CD4-positive, alpha-beta T cell treated with Interleukin-12 subunit alpha and Interleukin-12 subunit beta, for 1 hour (primary cell): ENCODE measurements around the gene PIP.
"Not testable (repeated sequence)": the region's sequence is repeated elsewhere in the genome, so short reads cannot be mapped to it uniquely, and the experiment has no call there.

Experiments
- DNase-seq: peaks from one replicate; pipeline ENCODE4 v3.0.0-alpha.2; 2020

Gene PIP

GRCh38 chr7:143180771-143181170 lies 48.9 kb downstream of the PIP start:
- not testable (repeated sequence) for DNase-seq

DNA sequence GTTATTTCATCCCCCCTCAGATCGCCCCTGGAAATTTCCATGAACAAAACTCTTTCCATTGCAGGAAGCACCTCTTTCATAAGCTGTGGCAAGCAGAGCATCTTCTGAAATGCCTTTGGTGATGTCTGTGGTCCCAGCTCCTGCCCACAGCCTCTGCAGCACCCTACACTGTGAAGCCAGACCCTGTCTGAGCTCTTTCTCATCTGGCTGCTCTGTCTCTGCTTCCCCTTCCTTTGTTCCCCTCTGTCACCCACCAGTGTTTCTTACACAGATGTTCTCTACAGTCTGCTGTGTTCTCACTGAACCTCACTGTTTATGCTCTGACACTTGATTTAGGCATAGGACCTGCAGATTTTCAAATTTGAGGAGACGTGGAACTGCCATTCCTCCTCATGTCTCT lies 49.5 kb downstream of the PIP start:
- no peak for DNase-seq

GRCh38 chr7:143183024-143183423 lies 51.1 kb downstream of the PIP start, which contains the start of gene TAS2R39:
TSS of gene TAS2R39 (plus strand) at chr7:143183419. CDS start at chr7:143183419, 0 bp downstream.
- DNase-seq = no peak

DNA sequence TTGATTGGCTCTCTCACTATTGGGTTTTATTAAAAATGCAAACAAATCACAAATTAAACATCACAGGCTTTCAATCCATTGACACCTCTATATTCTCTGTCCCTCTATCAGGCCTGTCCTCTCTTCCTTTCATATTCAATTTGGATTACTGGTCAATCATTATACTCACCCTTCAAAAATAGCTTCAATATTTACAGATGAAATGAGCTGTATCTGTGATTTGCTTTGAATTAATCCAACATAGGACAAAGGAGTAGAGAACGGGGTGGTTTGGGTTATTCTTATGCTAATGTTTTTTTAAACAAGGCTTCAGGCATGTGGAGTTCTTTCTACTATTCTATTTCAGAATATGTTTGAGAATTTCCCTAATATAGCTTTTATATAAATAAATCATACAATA lies 53.7 kb downstream of the PIP start:
- no peak for DNase-seq

DNA sequence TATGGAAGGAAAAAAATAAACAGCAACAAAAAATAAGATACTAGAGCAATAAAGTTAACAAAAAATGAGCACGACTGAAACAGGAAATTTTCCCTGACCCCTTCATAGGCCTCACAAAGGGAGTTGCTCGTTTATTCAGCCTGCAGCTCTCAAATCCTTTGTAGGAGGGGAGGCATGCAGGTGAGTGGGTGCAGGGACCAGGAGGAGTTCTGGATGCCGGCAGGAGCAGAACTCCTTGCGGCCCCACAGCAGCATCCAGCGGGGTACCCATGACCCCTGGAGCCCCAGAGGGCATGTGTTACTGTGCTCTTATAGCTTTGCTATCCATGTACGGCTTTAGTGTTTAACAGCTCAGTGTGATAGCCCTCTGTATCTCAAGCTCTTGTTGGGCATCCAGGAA lies 57.1 kb downstream of the PIP start:
- DNase-seq = no peak
